HG03571 (cell line): ENCODE data around the gene KIAA1755.

ENCODE experiments used
- ATAC-seq: cut with Tn5 transposase; IDR thresholded peaks from one replicate; pipeline ENCODE4 v1.9.1; 2021; ENCODE audit not compliant: unreplicated experiment

The KIAA1755 gene

GRCh38 chr20:38209054-38209675 lies 51.4 kb downstream of the KIAA1755 start:
- ATAC-seq: no peak

GRCh38 chr20:38208523-38208922 lies 52.0 kb downstream of the KIAA1755 start:
- ATAC-seq: no peak

- no peak for ATAC-seq
Observed at GRCh38 chr20:38208088-38208487, 52.4 kb downstream of the KIAA1755 start.

GRCh38 chr20:38207621-38208020 lies 52.9 kb downstream of the KIAA1755 start:
- no peak for ATAC-seq

GRCh38 chr20:38205001-38205400 lies 55.5 kb downstream of the KIAA1755 start:
- no peak for ATAC-seq

GRCh38 chr20:38203981-38204357 lies 56.6 kb downstream of the KIAA1755 start:
- no peak for ATAC-seq

- ATAC-seq: no peak
Observed at GRCh38 chr20:38203337-38203980, 57.1 kb downstream of the KIAA1755 start.

- no peak for ATAC-seq
Observed at GRCh38 chr20:38202982-38203293, 57.6 kb downstream of the KIAA1755 start.

GRCh38 chr20:38202153-38202981 lies 58.2 kb downstream of the KIAA1755 start:
- ATAC-seq: no peak

GRCh38 chr20:38201356-38201755 lies 59.2 kb downstream of the KIAA1755 start:
- no peak for ATAC-seq

GRCh38 chr20:38200646-38201045 lies 59.9 kb downstream of the KIAA1755 start:
- ATAC-seq: no peak

- no peak for ATAC-seq
Observed at GRCh38 chr20:38199501-38200390, 60.8 kb downstream of the KIAA1755 start.

GRCh38 chr20:38198238-38198861 lies 62.2 kb downstream of the KIAA1755 start:
- ATAC-seq: no peak

- ATAC-seq: no peak
Observed at GRCh38 chr20:38197619-38198018, 62.9 kb downstream of the KIAA1755 start.

GRCh38 chr20:38197217-38197616 lies 63.3 kb downstream of the KIAA1755 start:
- no peak for ATAC-seq

- no peak for ATAC-seq
Observed at GRCh38 chr20:38196592-38196991, 63.9 kb downstream of the KIAA1755 start.

- ATAC-seq: no peak
Observed at GRCh38 chr20:38196076-38196475, 64.5 kb downstream of the KIAA1755 start.

GRCh38 chr20:38195521-38195920 lies 65.0 kb downstream of the KIAA1755 start:
- ATAC-seq: no peak

- no peak for ATAC-seq
Observed at GRCh38 chr20:38194971-38195504, 65.5 kb downstream of the KIAA1755 start.

GRCh38 chr20:38193586-38194105 lies 66.9 kb downstream of the KIAA1755 start:
- ATAC-seq: no peak
